Endothelial cell of hepatic sinusoid (primary cell): Measurements from ENCODE around the gene LGR6.
"Not testable (repeated sequence)": the region's sequence is repeated elsewhere in the genome, so short reads cannot be mapped to it uniquely, and the experiment has no call there.

Experiments
- in situ Hi-C: cut with HindIII; loops from 2 replicates; pipeline ENCODE4 v1.10.0; 2017; ENCODE audit warnings: low sequenced_read_pairs

Gene LGR6

DNA sequence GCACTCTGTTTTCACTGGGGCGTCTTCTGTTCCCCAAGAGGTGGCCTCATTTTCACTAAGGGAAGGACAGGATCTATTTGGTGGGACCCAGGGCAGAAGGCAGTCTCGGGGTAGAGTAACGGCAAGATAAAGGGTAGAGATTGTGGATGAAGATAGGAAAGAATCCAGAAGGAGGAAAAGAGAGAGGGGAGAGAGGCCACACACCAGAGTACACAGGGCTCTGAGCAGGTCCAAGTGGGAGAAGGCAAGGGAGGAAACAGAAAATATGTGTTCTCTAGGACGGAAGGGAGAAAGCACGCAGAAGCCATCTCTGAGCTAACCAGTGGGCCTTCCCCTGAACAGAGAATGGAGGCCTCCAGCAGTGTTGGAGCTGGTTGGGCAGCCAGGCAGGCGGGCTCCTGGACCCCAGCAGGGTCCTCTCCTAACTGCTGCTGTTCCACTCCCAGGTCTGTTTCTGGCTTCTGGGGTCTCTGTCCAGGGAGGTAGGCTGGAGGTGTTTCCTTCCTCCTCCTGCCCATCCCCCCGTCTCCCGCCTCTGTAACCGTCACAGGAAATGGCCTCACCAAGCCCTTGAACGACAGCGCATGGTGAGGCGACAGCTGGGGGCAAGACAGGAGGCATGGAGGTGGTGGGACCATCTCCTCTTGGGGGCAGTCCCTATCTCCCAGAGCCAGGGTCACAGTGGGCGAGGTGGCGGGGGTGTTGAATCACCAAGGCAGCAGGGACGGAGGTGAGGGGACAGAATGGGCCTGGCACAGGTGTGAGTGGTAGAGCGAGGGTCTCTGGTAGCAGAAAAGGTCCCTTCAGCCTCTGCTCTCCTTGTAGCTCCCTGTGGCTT is 33.8 kb upstream of the LGR6 start:
- in situ Hi-C loops = loop anchor here (5.0 kb wide), 1 partner anchor 53 kb away; no protein-coding TSS in a partner anchor

- in situ Hi-C loops = loop anchor here (5.0 kb wide), 1 partner anchor 52 kb away; no protein-coding TSS in a partner anchor
Observed at GRCh38 chr1:202160377-202160940, 33.1 kb upstream of the LGR6 start, which contains the start of gene PTPN7. PTPN7 (minus strand) TSS chr1:202160602; CDS start chr1:202159402, 1,200 bp downstream.

DNA sequence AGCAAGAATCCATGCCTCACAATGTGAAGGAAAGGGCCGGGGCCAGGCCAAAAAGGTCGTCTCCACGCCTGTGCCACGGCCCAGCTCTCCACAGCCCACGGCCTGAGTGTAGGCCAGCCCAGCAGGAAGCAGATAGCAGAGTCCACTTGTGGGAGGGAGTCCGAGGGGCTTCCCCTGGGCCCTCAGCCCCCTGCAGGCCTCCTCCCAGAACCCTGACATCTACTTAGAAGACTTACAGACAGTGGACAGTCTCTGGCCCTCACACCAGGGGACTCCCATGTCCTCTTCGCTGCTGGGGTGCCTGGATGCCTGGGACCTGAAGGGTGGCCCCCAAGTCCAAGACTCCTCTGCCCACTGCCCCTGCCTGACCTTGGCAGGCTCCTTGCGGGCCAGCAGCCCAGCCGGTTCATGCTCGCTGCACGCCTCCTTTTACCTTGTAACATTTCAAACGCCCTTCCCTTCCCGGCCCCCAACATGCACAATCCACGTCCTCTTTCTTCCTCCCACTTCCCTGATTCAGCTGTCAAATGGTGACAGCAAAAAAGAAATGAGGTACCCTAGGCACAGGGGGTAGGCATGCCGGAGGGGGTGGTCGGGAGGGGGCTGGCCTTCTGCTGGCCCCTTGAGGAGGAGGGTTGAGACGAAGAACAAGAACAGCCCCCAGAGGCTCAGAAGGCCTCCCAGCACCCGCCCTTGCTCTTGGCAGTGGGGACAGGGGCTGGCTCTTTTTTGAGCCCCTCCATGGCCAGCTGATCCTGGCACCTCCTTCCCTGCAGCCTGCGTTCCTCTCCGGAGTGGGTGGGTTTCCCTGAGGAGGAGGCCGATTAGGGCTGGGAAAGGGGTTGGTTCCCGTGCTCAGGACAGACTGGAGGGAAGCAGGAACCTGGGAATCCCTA is 32.2 kb upstream of the LGR6 start:
- in situ Hi-C loops = loop anchor here (5.0 kb wide), 1 partner anchor 51 kb away; no protein-coding TSS in a partner anchor

- in situ Hi-C loops = loop anchor here (5.0 kb wide), 1 partner anchor 50 kb away; no protein-coding TSS in a partner anchor
Observed at GRCh38 chr1:202162047-202162417, 31.6 kb upstream of the LGR6 start.

DNA sequence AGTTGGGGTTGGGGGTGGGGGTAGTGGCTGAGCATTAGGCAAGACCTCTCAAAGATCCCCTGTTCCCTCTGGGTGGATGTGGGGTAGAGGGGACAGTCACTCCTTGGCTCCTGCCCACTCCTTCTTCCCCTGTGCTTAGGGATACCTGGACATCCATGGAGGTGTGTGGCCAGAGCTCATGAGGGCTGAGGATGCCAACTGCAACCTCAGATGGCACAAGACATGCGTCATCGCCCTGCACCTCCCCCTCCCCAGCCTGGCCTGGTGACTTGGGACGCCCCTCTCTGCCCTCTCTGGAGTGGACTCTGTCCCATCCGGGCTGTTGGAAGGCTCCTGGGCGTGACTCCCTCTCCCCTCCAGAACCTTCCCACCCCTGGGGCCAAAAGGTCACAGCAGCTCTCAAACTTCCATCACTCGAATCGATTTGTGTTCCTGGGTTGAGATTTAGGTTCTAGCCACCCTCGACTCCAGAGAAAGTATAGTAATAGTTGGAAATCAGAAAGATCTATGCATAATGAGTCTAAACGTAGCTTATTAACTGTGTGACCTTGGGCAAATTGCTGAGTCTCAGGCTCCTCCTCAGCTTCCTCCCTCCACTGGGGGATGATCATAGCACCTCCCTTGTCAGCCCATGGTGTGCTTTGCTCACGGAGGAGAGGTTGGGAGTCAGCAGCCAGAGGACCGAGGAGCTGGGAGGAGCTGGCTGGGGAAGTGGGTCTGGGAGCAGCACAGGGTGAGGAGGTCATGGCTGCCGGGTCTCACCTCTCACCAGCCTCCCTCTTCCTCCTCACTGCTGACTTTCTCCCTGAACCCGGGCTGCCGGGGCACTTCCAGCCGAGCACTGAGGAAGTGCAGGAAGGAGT is 30.9 kb upstream of the LGR6 start:
- in situ Hi-C loops = loop anchor here (5.0 kb wide), 1 partner anchor 50 kb away; no protein-coding TSS in a partner anchor

DNA sequence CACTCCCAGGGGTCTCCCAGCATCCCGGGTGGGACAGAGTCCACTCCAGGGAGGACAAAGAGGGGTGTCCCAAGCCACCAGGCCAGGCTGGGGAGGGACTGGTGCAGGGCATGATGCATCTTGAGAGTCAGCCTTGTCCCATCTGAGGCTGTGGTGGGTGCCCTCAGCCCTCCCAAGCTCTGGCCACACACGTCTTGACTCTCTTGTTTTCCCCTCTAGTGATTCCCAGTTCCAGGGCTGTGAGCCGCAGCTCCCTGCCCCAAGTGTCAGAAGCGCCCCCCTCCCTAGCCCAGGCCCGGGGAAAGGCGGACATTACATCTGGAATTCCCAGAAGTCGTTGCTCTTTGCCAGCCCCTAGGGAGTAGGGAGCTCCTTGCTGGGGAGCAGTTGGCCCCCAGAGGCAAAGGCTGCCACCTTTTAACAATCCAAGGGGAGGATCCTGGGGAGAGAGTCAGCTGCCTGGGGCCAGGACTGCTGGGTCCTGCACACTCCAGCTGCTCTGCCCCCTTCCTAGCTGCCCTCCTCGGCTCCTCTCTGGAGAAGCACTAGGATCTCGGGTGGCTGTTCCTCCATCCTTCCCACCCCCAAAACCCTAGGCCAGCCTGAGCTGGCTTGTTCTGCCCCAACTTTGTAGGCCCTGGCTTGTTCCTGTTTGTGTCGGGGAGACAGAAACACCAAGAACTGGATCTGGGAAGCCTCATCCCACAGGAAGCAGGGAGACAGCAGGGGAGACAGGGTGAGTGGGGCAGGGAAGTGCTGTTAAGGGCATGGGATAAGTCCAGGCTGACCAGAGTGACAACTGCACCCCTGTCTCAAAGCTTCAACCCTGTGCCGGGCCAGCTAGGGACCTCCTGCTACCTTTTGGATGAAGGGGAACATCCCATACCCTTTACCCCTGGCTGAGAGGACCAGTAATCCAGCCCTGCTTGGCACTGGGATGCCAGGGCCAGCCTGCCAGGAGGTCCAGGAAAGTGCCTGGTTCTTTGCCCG is 30.0 kb upstream of the LGR6 start:
- in situ Hi-C loops = loop anchor here (5.0 kb wide), 1 partner anchor 49 kb away; no protein-coding TSS in a partner anchor

DNA sequence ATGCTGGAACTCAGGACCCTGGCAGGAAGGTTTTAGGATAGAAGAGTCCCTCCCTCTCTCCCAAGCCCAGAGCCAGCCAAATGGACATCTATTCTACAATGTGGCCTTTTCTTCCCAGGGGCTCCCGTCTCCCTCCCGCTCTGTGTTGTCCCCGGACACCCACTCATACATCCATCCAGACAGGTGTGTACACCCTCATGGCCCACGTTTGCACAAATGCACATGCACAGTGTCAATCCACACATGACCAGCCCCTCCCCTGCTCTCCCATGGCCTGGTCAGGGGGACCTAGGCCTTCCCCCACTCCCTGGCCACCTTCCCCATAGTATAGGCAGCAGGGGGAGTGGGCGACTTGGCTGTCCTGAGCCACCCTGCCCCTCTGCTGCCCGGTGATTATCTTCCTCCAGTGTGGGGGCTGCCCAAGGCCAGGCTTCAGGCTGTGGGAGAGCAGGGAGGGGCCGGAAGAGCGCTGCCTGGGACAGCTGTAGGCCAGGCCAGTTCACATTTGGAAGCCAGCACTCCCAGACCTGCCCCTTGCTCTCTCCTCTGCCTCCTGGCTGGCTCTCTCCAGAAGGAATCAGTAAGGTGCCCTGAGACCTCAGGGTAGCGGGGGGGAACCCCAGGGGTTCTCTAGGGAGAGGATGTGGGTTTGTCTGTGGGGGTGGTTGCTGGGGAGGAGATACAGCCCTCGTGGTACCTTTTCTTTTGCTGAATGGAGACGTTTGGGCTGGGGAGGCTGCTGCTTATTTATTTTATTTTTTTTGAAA is 29.1 kb upstream of the LGR6 start:
- in situ Hi-C loops = loop anchor here (5.0 kb wide), 1 partner anchor 48 kb away; no protein-coding TSS in a partner anchor

DNA sequence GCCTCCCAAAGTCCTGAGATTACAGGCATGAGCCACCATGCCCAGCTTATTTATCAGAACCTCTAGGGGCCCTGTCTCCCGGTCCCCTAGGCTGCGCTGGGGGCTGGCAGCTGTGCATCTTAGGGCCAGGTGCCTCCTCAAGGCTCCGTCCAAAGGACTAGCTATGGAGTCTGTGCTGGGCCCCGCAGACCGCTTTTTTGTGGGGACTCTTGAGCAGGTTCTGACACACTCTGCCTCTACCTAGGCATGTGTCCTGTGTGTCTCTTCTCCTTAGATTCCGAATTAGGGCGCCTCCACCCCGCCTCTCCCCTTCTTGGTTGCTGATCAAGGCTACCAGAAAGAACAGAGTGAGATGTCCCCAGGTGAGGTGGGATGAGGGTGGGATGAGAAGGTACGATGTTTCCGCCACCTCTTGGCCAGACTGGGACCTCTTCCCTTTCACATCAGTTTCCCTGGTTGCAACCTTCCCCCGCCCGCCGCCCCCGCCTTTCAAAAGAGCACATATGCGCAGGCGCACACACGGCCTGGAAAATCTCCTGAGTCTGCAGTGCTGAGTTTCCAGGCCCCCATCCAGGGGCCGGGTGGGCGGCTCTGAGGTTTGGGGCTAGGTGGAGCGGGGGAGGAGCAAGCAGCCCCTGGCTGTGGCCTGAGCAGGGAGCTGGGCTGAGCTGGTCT is 28.2 kb upstream of the LGR6 start:
- in situ Hi-C loops = no loop called here

GRCh38 chr1:202165942-202166843 is 27.4 kb upstream of the LGR6 start:
- in situ Hi-C loops = no loop called here

- in situ Hi-C loops = not testable (repeated sequence)
Observed at GRCh38 chr1:202167054-202167453, 26.5 kb upstream of the LGR6 start.

- in situ Hi-C loops = no loop called here
Observed at GRCh38 chr1:202167708-202168415, 25.7 kb upstream of the LGR6 start.

- in situ Hi-C loops = no loop called here
Observed at GRCh38 chr1:202168861-202169260, 24.7 kb upstream of the LGR6 start.

- in situ Hi-C loops = no loop called here
Observed at GRCh38 chr1:202170726-202171125, 22.9 kb upstream of the LGR6 start.

DNA sequence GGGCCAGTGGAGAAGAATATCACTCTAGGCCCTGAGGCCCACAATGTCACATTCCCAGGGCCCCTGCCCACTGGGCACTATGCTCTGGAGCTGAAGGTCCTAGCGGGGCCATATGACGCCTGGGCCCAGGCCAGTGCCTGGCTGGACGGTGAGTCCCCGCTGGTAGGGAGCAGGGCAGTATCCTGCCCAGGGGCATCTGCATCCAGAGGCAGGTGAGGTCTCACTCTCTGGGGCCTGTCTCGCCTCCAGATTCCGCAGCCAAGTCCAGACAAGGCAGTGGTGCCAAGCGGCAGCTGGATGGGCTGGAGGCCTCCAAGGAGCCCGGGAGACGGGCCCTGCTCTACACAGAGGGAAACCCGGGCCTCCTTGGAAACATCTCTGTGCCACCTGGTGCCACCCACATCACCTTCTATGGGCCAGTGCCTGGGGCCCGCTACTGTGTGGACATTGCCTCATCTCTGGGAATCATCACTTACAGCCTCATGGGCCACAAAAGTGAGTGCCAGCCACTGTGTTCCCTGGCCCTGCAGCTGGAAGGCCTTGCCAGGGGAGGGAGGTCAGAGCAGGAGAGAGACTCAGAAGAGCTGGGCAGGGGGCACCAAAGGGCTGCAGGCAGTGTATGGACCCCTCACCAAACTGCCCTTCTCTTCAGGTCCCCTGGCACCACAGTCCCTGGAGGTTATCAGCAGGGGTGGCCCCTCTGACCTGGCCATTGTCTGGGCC is 22.1 kb upstream of the LGR6 start:
- in situ Hi-C loops = no loop called here

DNA sequence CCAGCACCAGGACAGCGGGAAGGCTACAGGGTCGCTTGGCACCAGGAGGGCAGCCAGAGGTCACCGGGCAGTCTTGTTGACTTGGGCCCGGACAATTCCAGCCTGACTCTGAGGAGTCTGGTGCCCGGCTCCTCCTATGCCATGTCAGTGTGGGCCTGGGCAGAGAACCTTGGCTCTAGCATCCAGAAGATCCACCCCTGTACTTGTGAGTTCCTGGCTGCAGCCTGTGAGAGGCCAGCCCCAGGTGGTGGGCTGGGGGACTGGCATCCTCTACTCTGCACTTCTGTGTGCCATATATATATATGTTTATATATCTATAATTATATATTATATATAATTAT is 21.6 kb upstream of the LGR6 start:
- in situ Hi-C loops = no loop called here
